GM12878 (cell line): ENCODE results near the gene NLE1. TPM values are rescaled to one million over a fixed set of nuclear protein-coding genes. Genes with fewer than 3 reads are reported as not detected.

Experiments
- ATAC-seq: fragments of 200-7000 bp; cut with Tn5 transposase; 3 replicates; pipeline ENCODE4 v1.9.1; 2020; ENCODE audit warnings: mild to moderate bottlenecking, moderate library complexity
- BruUV-seq: library from RNA; stranded (reverse); fragments of 400-500 nt; replicated peaks from 2 replicates; lab custom pipeline; 2021; lab: Mats Ljungman, UMichigan
- CTCF ChIA-PET: fragments of 300-600 bp; sonication (Branson Sonifier 250); formaldehyde crosslinking; extraction: SDS; loops from one replicate; lab custom pipeline; 2021; ENCODE audit warnings: inconsistent platforms; lab: Yijun Ruan, JAX
- POLR2A ChIA-PET: fragments of 350-600 bp; formaldehyde crosslinking; extraction: SDS; loops from one replicate; lab custom pipeline; 2021; ENCODE audit warnings: inconsistent platforms; lab: Charles Lee
- RAD21 ChIA-PET: fragments of 300-600 bp; sonication (Branson Sonifier 250); formaldehyde crosslinking; loops from one replicate; lab custom pipeline; 2023; ENCODE audit warnings: antibody characterized with exemption; ENCODE audit not compliant: unreplicated experiment; lab: Charles Lee
- SMC1A ChIA-PET: fragments of 300-600 bp; sonication (Branson Sonifier 250); formaldehyde crosslinking; loops from one replicate; lab custom pipeline; 2023; ENCODE audit not compliant: unreplicated experiment, uncharacterized antibody; lab: Charles Lee
- DNase-seq: peaks from one replicate; pipeline ENCODE4 v3.0.0-alpha.2; 2011; ENCODE audit warnings: low read depth, low spot score
- FAIRE-seq: peaks from 3 replicates; lab custom pipeline; 2011; peaks lifted over from hg19 to GRCh38; lab: Jason Lieb, UNC
- H2AFZ ChIP-seq: 2 replicates; pipeline ENCODE4 v1.6.0; 2011; ENCODE audit warnings: low read depth, low read length, control low read depth; ENCODE audit not compliant: control insufficient read depth
- H3K27ac ChIP-seq: 2 replicates; pipeline ENCODE4 v1.5.1; 2011; ENCODE audit warnings: control low read depth; ENCODE audit not compliant: control insufficient read depth, insufficient read depth
- H3K27me3 ChIP-seq, 2 experiments: replicated peaks in 1 of 2; 2 replicates each; pipeline versions ENCODE4 v1.6.0 to v1.6.1; 2011; ENCODE audit warnings: low read length in 1 of 2; ENCODE audit not compliant: control insufficient read depth in 2 of 2, insufficient read depth in 2 of 2
- H3K36me3 ChIP-seq, 2 experiments: 2 replicates each; pipeline ENCODE4 v1.5.1; 2011; ENCODE audit warnings: low read length in 1 of 2; ENCODE audit not compliant: control insufficient read depth in 2 of 2, insufficient read depth in 2 of 2
- H3K4me1 ChIP-seq: 2 replicates; pipeline ENCODE4 v1.6.1; 2011; ENCODE audit warnings: mild to moderate bottlenecking, low read length, moderate library complexity, mixed read lengths; ENCODE audit not compliant: control insufficient read depth, insufficient read depth
- H3K4me2 ChIP-seq: 2 replicates; pipeline ENCODE4 v1.6.0; 2011; ENCODE audit warnings: control low read depth; ENCODE audit not compliant: control insufficient read depth, insufficient read depth
- H3K4me3 ChIP-seq: fragments of 200-600 bp; sonication (generic); 2 replicates; pipeline ENCODE4 v1.5.1; 2016
- H3K79me2 ChIP-seq: 2 replicates; pipeline ENCODE4 v1.6.0; 2011; ENCODE audit warnings: low read length; ENCODE audit not compliant: control insufficient read depth, insufficient read depth
- H3K9ac ChIP-seq: 2 replicates; pipeline ENCODE4 v1.8.0; 2011; ENCODE audit warnings: low read length, control low read depth, mixed read lengths; ENCODE audit not compliant: control insufficient read depth, insufficient read depth
- H3K9me3 ChIP-seq: replicated peaks from 3 replicates; pipeline ENCODE4 v1.5.1; 2011; ENCODE audit warnings: mild to moderate bottlenecking, low read length; ENCODE audit not compliant: control insufficient read depth, insufficient read depth
- H4K20me1 ChIP-seq: 2 replicates; pipeline ENCODE4 v1.6.0; 2011; ENCODE audit not compliant: control insufficient read depth, insufficient read depth
- DPF2 ChIP-seq: fragments of 450-650 bp; IDR thresholded peaks from 2 replicates; pipeline ENCODE4 v1.6.1; 2017; ENCODE audit warnings: mild to moderate bottlenecking
- EGR1 ChIP-seq, 2 experiments: IDR thresholded peaks; 1 replicate in 1 of 2; 2 replicates in 1 of 2; pipeline ENCODE4 v1.6.1; 2011 to 2012; ENCODE audit warnings: low read depth in 2 of 2, low read length in 2 of 2, borderline replicate concordance in 1 of 2, mild to moderate bottlenecking in 1 of 2, moderate library complexity in 1 of 2
- ETV6 ChIP-seq, 2 experiments: fragments of 450-650 bp in 1 of 2; IDR thresholded peaks in 1 of 2; conservative IDR thresholded peaks in 1 of 2; 2 replicates each; pipeline ENCODE4 v1.6.1; 2014; ENCODE audit warnings: antibody characterized with exemption in 1 of 2, borderline replicate concordance in 1 of 2, low read depth in 1 of 2, mild to moderate bottlenecking in 1 of 2, moderate library complexity in 1 of 2
- GATAD2B ChIP-seq: fragments of 450-650 bp; conservative IDR thresholded peaks from 2 replicates; pipeline ENCODE4 v1.6.1; 2017; ENCODE audit warnings: low read depth, mild to moderate bottlenecking, moderate library complexity
- MLLT1 ChIP-seq: fragments of 450-650 bp; IDR thresholded peaks from 2 replicates; pipeline ENCODE4 v1.6.1; 2016; ENCODE audit warnings: mild to moderate bottlenecking
- ZNF687 ChIP-seq: fragments of 450-650 bp; IDR thresholded peaks from 2 replicates; pipeline ENCODE4 v1.6.1; 2017; ENCODE audit warnings: mild to moderate bottlenecking, moderate library complexity
- WGBS: methylation state at CpG from one replicate; pipeline ENCODE4 v1.1.6; 2016; ENCODE audit warnings: low lambda C conversion rate; ENCODE audit not compliant: insufficient replicate concordance, insufficient coverage; ENCODE audit errors: missing lambda C conversion rate; 5-methylcytosine and 5-hydroxymethylcytosine counted together
- in situ Hi-C: fragments of 300-500 bp; cut with MboI; formaldehyde crosslinking; loops from 9 replicates; pipeline ENCODE4 v1.14.3; 2018; ENCODE audit warnings: mixed read lengths
- intact Hi-C: fragments of 100-400 bp; cut with micrococcal nuclease; formaldehyde crosslinking; loops from one replicate; pipeline ENCODE4 v1.14.2; 2022; ENCODE audit not compliant: unreplicated experiment
- polyA plus RNA-seq, 11 experiments: library from polyadenylated mRNA; depleted of rRNA in 4 of 11; unstranded in 6 of 11; stranded (reverse) in 5 of 11; fragments of >200 nt; fragmentation: Nextera tagmentation in 4 of 11; fragmentation: Illumina TruSeq in 1 of 11; extraction: Ambion mirVana in 4 of 11; extraction: Trizol in 1 of 11; gene quantifications; 1 replicate in 1 of 11; 2 replicates in 10 of 11; pipeline versions ENCODE4 v1.2.1 to v1.2.3, GENCODE V29; 2011 to 2016; ENCODE audit warnings: inconsistent platforms in 2 of 11, missing spikeins in 2 of 11, low read depth in 1 of 11
- total RNA-seq, 4 experiments: library from RNA; depleted of rRNA in 3 of 4; stranded (reverse); fragments of >200 nt in 3 of 4; fragmentation: Illumina TruSeq in 1 of 4; extraction: Trizol in 1 of 4; gene quantifications; 2 replicates each; pipeline versions ENCODE4 v1.2.1 to v1.2.3, GENCODE V29; 2013 to 2021

Gene NLE1
- total and polyA plus RNA-seq, 10 of the 15 experiments (the other 5 are each of a cell fraction or from before 2014, with no cell fraction given): 2.4 to 33.5 (median 17.6) TPM

GRCh38 chr17:35086931-35087573, 55.1 kb downstream of the NLE1 start (continued):
- peak; percentile 70 for TF ChIP-seq MLLT1
- TF ChIP-seq GATAD2B: no peak
- TF ChIP-seq DPF2: no peak
- TF ChIP-seq EGR1 (IDR thresholded peaks at IDR 0.05; ENCODE audit: borderline replicate concordance in 1 of 2, low read depth in 2 of 2, low read length in 2 of 2): no peak
- TF ChIP-seq, all 136 proteins: peak for 5

- POLR2A ChIA-PET: interaction anchor here (1.4 to 5.0 kb wide), 5 partner anchors 10 to 125 kb away, joined by 5 to 115 read pairs (median 13); partner anchors contain the start of genes CCT6B, RFFL and ZNF830
- H3K36me3 ChIP-seq: no peaks in the 10 kb centered on the region; a peak in 1 of 4 replicates
- no TSS peak for BruUV-seq
- H3K4me3 ChIP-seq: peak overlapping the region; percentile 80; the same call in 1 of the 2 replicates
- peaks cover 74% of the 10 kb centered on the region for H3K79me2 ChIP-seq
- no peak for FAIRE-seq
- H3K4me1 ChIP-seq: peaks cover 32% of the 10 kb centered on the region
- peak overlapping the region; percentile 73 for H3K4me2 ChIP-seq
- no peak overlapping the region; the same call in none of the 2 replicates for H3K9ac ChIP-seq
- peak; percentile 94 for TF ChIP-seq MLLT1
- TF ChIP-seq ETV6 (conservative IDR thresholded peaks at IDR 0.05 in 1 of 2, IDR thresholded peaks at IDR 0.05 in 1 of 2; ENCODE audit: borderline replicate concordance in 1 of 2, low read depth in 1 of 2): no peak
- no peak for TF ChIP-seq ZNF687
- SMC1A ChIA-PET: interaction anchor here (0.6 to 14.7 kb wide), 10 partner anchors 9 to 105 kb away, joined by 3 to 534 read pairs (median 4); partner anchors contain the start of genes RAD51D and RFFL
- in situ Hi-C loops: no loop called here
- DNase-seq: no peak
- H2AFZ ChIP-seq: no peak overlapping the region
- RAD21 ChIA-PET: interaction anchor here (0.5 to 17.8 kb wide), 7 partner anchors 18 to 341 kb away, joined by 3 to 452 read pairs (median 6); partner anchors contain the start of gene RFFL
- H3K9me3 ChIP-seq: no peaks in the 10 kb centered on the region
- no peaks in the 10 kb centered on the region for H3K27me3 ChIP-seq
- no peak for ATAC-seq
- H3K27ac ChIP-seq: peak overlapping the region; percentile 96; the same call in 1 of the 2 replicates
- CTCF ChIA-PET: interaction anchor here (1.1 to 3.0 kb wide), 7 partner anchors 12 to 87 kb away, joined by 3 to 23 read pairs (median 5); partner anchors contain the start of gene RFFL
- intact Hi-C loops: loop anchor here (5.0 kb wide), 1 partner anchor 104 kb away; the partner anchor contains the start of gene LIG3
- over 99% methylated on average over 8 of the region's 8 CpGs for WGBS
- no peaks in the 10 kb centered on the region for H4K20me1 ChIP-seq
Measured at GRCh38 chr17:35086164-35086563, 55.9 kb downstream of the NLE1 start.
